ENCODE measurements around the gene RIMS4. TPM values are rescaled to one million over a fixed set of nuclear protein-coding genes. Genes with fewer than 3 reads are reported as not detected.

Gene RIMS4
- total and polyA plus RNA-seq, 2 of the 13 experiments (the other 11 are each of a cell fraction or from before 2014, with no cell fraction given), result 0.01 to 0.07 TPM

DNA sequence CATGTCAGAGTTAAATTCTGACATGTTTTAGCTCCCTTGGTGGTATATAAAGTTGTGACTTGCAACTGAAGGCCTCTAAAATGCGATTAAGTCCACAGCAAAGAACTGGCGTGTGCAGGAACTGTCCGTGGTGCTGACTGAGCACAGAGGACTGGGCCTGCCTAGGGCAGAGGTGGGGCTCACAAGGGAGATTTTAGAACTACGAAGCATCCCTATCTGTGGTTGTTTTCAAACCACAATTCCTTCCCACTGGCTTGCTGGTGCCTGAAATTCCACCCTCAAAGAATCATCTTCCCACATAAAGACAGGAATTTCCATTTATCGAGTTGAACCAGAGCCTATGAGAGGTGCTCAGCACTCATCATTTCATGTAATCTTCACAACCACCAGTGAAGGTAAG, 30.1 kb downstream of the RIMS4 start (continued):
- TF ChIP-seq, protein P1, sequence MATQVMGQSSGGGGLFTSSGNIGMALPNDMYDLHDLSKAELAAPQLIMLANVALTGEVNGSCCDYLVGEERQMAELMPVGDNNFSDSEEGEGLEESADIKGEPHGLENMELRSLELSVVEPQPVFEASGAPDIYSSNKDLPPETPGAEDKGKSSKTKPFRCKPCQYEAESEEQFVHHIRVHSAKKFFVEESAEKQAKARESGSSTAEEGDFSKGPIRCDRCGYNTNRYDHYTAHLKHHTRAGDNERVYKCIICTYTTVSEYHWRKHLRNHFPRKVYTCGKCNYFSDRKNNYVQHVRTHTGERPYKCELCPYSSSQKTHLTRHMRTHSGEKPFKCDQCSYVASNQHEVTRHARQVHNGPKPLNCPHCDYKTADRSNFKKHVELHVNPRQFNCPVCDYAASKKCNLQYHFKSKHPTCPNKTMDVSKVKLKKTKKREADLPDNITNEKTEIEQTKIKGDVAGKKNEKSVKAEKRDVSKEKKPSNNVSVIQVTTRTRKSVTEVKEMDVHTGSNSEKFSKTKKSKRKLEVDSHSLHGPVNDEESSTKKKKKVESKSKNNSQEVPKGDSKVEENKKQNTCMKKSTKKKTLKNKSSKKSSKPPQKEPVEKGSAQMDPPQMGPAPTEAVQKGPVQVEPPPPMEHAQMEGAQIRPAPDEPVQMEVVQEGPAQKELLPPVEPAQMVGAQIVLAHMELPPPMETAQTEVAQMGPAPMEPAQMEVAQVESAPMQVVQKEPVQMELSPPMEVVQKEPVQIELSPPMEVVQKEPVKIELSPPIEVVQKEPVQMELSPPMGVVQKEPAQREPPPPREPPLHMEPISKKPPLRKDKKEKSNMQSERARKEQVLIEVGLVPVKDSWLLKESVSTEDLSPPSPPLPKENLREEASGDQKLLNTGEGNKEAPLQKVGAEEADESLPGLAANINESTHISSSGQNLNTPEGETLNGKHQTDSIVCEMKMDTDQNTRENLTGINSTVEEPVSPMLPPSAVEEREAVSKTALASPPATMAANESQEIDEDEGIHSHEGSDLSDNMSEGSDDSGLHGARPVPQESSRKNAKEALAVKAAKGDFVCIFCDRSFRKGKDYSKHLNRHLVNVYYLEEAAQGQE (IDR thresholded peaks at IDR 0.05; ENCODE audit: borderline replicate concordance in 1 of 2, low read depth in 1 of 2, low read length in 2 of 2), result peak in 1 of 2 experiments; percentile 100
- peak; percentile 60; the same call in 1 of the 2 replicates for TF ChIP-seq PITX1 (CRISPR knock-in tag; IDR thresholded peaks at IDR 0.05)
- TF ChIP-seq ZNF234 (CRISPR knock-in tag; conservative IDR thresholded peaks at IDR 0.05), result no peak
- TF ChIP-seq GABPA (IDR thresholded peaks at IDR 0.05; ENCODE audit: low read depth, low read length), result no peak
- TF ChIP-seq GABPA (CRISPR knock-in tag; IDR thresholded peaks at IDR 0.05; ENCODE audit: low read depth), result no peak
- TF ChIP-seq STAT5B (CRISPR knock-in tag; IDR thresholded peaks at IDR 0.05), result peak; percentile 95; the same call in 1 of the 2 replicates
- peak; percentile 78; the same call in 1 of the 2 replicates for TF ChIP-seq TP53 (CRISPR knock-in tag; conservative IDR thresholded peaks at IDR 0.05)
- TF ChIP-seq ZNF816 (CRISPR knock-in tag; IDR thresholded peaks at IDR 0.05; ENCODE audit: borderline replicate concordance), result no peak; the same call in 1 of the 2 replicates
- TF ChIP-seq ZFX (CRISPR knock-in tag; IDR thresholded peaks at IDR 0.05; ENCODE audit: low read depth), result no peak
- no peak for TF ChIP-seq ZMYM3 (CRISPR knock-in tag; IDR thresholded peaks at IDR 0.05)
- TF ChIP-seq ZNF781 (CRISPR knock-in tag; IDR thresholded peaks at IDR 0.05; ENCODE audit: borderline replicate concordance, not compliant biosample characterization), result peak; percentile 84
- peak; percentile 96 for TF ChIP-seq ZFP36L1 (CRISPR knock-in tag; IDR thresholded peaks at IDR 0.05)
- no peak for TF ChIP-seq ZNF567 (CRISPR knock-in tag; IDR thresholded peaks at IDR 0.05; ENCODE audit: borderline replicate concordance)
- no peak for TF ChIP-seq SMAD1 (CRISPR knock-in tag; IDR thresholded peaks at IDR 0.05; ENCODE audit: borderline replicate concordance, low read depth)
- TF ChIP-seq KAT7 (CRISPR knock-in tag; IDR thresholded peaks at IDR 0.05; ENCODE audit: borderline replicate concordance), result no peak
- TF ChIP-seq HOXA3 (CRISPR knock-in tag; IDR thresholded peaks at IDR 0.05), result 0 out of 2 replicates have a peak, but pooled peaks have one; percentile 41
- TF ChIP-seq, protein P2, sequence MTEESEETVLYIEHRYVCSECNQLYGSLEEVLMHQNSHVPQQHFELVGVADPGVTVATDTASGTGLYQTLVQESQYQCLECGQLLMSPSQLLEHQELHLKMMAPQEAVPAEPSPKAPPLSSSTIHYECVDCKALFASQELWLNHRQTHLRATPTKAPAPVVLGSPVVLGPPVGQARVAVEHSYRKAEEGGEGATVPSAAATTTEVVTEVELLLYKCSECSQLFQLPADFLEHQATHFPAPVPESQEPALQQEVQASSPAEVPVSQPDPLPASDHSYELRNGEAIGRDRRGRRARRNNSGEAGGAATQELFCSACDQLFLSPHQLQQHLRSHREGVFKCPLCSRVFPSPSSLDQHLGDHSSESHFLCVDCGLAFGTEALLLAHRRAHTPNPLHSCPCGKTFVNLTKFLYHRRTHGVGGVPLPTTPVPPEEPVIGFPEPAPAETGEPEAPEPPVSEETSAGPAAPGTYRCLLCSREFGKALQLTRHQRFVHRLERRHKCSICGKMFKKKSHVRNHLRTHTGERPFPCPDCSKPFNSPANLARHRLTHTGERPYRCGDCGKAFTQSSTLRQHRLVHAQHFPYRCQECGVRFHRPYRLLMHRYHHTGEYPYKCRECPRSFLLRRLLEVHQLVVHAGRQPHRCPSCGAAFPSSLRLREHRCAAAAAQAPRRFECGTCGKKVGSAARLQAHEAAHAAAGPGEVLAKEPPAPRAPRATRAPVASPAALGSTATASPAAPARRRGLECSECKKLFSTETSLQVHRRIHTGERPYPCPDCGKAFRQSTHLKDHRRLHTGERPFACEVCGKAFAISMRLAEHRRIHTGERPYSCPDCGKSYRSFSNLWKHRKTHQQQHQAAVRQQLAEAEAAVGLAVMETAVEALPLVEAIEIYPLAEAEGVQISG (CRISPR knock-in tag; IDR thresholded peaks at IDR 0.05), result peak; percentile 74
- peak; percentile 72 for TF ChIP-seq KDM2A (CRISPR knock-in tag; IDR thresholded peaks at IDR 0.05; ENCODE audit: borderline replicate concordance, low read depth)
- 0 out of 2 replicates have a peak, but pooled peaks have one; percentile 37 for TF ChIP-seq ZNF235 (CRISPR knock-in tag; IDR thresholded peaks at IDR 0.05; ENCODE audit: borderline replicate concordance)
- TF ChIP-seq PRMT3 (CRISPR knock-in tag; IDR thresholded peaks at IDR 0.05; ENCODE audit: borderline replicate concordance, low read depth), result no peak
- TF ChIP-seq CHCHD3 (CRISPR knock-in tag; IDR thresholded peaks at IDR 0.05), result peak; percentile 79
- no peak; the same call in 1 of the 2 replicates for TF ChIP-seq CCDC6 (CRISPR knock-in tag; IDR thresholded peaks at IDR 0.05)
- TF ChIP-seq RXRB (CRISPR knock-in tag; IDR thresholded peaks at IDR 0.05; ENCODE audit: borderline replicate concordance), result peak; percentile 74
